ENCODE measurements around the gene C19orf25.
"Not testable (repeated sequence)": the region's sequence is repeated elsewhere in the genome, so short reads cannot be mapped to it uniquely, and the experiment has no call there.

The C19orf25 gene

GRCh38 chr19:1481893-1482360 is 2.9 kb upstream of the C19orf25 start:
- DNase-seq (ENCODE audit: low read depth in 2 of 2): no peak

- DNase-seq (ENCODE audit: low read depth in 2 of 2): no peak
Measured at GRCh38 chr19:1481224-1481892, 2.3 kb upstream of the C19orf25 start.

DNA sequence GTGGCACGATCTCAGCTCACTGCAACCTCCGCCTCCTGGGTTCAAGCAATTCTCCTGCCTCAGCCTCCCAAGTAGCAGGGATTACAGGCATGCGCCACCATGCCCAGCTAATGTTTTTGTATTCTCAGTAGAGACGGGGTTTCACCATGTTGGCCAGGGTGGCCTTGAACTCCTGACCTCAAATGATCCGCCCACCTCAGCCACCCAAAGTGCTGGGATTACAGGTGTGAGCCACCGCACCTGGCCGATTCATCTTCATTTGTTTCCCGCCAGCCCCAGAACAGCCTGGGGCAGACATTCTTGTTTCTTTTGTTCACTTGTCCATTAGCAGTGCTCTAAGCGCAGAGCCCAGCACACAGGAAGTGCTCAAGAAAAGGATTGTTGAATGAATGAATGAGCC is 2.0 kb downstream of the C19orf25 start:
- DNase-seq (ENCODE audit: low read depth in 2 of 2): not testable (repeated sequence)

DNA sequence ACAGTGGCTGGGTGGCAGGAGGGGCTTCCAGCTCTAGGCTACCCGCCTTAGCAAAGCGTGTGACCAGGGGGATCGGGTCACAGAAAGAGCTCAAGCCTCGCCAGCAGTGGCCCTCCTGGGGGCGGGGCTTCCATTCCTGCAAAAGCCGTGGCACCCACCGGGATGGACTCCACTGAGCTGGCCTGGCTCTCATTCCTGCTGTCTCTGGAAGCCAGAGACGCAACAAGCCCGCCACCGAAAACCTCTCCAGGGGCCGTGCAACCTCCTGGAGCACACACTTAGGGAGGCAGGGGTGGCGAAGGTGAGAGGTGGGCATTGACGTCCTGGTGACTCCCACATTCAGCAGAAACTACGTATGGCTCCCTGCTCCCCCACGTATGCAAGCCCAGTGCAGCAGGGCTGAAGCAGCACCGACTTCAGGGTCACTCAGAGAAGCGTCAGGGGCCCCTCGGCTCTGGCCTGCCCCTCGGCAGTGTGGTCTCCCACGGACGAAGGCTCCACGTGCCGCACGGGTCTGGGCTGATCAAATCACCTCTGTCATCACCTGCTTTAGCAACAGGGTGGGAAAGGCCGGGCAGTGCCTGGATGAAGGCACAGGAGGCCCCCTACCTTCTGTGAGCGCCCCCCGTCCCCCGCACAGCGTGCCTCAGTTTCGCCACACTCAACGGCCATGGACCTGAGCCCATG is 3.1 kb downstream of the C19orf25 start:
- no peak for DNase-seq (ENCODE audit: low read depth in 2 of 2)

- no peak for DNase-seq (ENCODE audit: low read depth in 2 of 2)
Measured at GRCh38 chr19:1474765-1475351, 4.2 kb downstream of the C19orf25 start.

GRCh38 chr19:1474011-1474764 is 4.8 kb downstream of the C19orf25 start:
- DNase-seq (ENCODE audit: low read depth in 2 of 2): no peak

DNA sequence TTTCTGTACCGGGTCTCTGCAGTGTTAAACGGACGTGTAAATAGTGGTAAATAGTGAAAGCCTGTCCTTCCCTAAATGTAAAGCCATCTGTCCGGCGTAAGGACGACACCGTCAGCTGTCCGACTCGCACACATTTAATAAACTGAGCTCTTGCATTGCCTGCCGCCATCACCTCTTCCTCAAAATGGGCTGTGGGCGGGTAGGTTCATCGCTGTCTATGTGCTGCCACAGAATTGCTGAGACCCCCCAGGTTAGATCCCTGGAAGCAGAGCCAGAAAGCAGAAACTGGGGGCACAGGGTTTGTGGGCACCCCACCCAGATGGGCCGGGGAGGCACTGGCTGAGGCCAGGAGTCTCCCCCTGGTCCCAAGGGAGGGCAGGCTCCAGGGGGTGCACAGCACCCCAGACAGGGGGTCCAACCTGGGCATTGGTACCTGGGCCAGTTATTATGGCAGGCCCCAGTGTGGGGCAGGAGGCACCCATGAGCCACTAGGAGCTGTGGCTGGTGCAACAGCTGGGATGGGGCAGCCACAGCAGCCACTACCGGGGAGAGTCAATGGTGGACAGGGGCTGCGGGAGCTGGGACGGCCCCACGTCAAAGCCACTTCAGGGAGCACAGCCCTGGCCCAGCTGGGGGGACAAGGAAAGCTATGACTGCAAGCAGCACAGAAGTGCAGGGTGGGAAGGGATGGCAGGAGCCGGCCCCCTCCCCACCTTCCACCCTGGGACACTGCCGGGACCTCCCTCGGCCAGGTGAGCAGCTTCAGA is 5.7 kb downstream of the C19orf25 start:
- DNase-seq (ENCODE audit: low read depth in 2 of 2): no peak

GRCh38 chr19:1472231-1473084 is 6.6 kb downstream of the C19orf25 start:
- DNase-seq (ENCODE audit: low read depth in 2 of 2): no peak

- no peak for DNase-seq (ENCODE audit: low read depth in 2 of 2)
Measured at GRCh38 chr19:1471515-1472160, 7.4 kb downstream of the C19orf25 start.

GRCh38 chr19:1471010-1471514 is 8.0 kb downstream of the C19orf25 start:
- DNase-seq (ENCODE audit: low read depth in 2 of 2): no peak

DNA sequence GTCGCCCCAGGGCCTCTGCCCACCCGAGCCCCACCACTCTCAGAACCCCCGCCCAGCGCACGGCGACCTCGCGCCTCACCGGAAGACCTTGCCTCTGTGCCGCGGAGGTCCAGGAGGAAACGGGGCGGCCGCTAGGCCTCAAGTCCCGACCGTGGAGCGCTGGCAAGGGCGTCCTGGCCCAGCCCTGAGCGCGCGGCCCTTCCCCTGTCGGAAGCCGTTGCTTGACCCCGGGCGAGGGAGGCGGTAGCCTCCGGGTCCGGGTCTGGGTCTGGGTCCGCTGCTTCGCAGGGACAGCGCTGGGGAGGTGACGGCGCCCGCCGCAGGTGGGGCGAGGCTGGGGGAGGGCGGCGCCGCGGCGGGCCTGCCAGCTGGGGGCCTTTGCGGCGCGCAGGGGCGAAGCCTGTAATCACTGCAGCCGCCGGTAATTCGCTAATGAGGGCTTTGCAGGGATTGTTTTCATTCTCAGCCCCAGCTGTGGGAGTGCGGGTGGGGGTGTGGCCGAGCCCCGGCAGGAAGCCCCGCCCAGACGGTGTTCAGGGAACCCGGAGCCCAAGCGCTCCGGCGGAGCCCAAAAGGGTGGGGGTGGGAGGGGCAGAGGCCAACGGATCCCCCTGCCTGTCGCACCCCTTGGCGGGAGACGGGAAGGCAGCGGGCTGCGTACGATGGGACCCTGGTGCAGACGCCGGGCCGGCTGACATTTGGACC is 8.6 kb downstream of the C19orf25 start:
- DNase-seq (ENCODE audit: low read depth in 2 of 2): peak; percentile 34 to 52

DNA sequence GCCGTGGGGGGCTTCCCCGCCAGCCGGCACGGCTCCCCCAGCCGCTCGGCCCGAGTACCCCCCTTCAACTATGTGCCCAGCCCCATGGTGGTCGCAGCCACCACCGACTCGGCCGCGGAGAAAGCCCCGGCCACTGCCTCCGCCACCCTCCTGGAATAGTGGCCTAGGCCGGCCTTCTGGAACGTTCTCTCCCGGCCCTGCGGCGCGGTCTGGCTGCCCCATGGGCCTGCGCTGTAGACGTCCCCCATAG is 9.0 kb downstream of the C19orf25 start:
- no peak for DNase-seq (ENCODE audit: low read depth in 2 of 2)

GRCh38 chr19:1469255-1470054 is 9.6 kb downstream of the C19orf25 start:
- DNase-seq (ENCODE audit: low read depth in 2 of 2): no peak

DNA sequence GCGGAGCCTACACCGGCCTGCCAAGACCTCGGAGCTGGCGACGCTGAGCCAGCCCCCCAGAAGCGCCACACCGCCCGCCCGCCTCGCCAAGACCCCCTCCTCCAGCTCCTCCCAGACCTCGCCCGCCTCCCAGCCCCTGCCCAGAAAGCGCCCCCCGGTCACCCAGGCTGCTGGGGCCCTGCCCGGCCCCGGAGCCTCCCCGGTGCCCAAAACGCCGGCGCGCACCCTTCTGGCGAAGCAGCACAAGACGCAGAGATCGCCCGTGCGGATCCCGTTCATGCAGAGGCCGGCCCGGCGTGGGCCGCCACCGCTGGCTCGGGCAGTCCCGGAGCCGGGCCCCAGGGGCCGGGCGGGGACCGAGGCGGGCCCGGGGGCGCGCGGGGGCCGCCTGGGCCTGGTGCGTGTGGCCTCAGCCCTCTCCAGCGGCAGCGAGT is 10.2 kb downstream of the C19orf25 start:
- no peak for DNase-seq (ENCODE audit: low read depth in 2 of 2)

DNA sequence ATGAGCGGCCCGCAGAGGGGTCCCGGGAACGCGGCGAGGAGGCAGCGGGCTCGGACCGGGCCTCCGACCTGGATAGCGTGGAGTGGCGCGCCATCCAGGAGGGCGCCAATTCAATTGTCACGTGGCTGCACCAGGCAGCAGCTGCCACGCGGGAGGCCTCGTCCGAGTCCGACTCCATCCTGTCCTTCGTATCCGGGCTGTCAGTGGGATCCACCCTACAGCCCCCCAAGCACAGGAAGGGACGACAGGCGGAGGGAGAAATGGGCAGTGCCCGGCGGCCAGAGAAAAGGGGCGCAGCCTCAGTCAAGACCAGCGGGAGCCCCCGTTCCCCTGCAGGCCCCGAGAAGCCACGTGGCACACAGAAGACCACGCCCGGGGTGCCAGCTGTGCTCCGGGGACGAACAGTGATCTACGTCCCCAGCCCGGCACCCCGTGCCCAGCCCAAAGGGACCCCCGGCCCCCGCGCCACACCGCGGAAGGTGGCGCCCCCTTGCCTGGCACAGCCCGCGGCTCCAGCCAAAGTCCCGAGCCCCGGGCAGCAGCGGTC is 10.7 kb downstream of the C19orf25 start:
- no peak for DNase-seq (ENCODE audit: low read depth in 2 of 2)

- DNase-seq (ENCODE audit: low read depth in 2 of 2): no peak
Measured at GRCh38 chr19:1467490-1468273, 11.3 kb downstream of the C19orf25 start.

- DNase-seq (ENCODE audit: low read depth in 2 of 2): no peak
Measured at GRCh38 chr19:1467215-1467489, 11.9 kb downstream of the C19orf25 start.

Data from stimulated activated CD8-positive, alpha-beta memory T cell treated with anti-CD3 and anti-CD28 coated beads, Interleukin-7, amount 100 ng/mL, for 1 hour (primary cell).